ENCODE data around the gene LCN1.

- TF ChIP-seq, protein P1, sequence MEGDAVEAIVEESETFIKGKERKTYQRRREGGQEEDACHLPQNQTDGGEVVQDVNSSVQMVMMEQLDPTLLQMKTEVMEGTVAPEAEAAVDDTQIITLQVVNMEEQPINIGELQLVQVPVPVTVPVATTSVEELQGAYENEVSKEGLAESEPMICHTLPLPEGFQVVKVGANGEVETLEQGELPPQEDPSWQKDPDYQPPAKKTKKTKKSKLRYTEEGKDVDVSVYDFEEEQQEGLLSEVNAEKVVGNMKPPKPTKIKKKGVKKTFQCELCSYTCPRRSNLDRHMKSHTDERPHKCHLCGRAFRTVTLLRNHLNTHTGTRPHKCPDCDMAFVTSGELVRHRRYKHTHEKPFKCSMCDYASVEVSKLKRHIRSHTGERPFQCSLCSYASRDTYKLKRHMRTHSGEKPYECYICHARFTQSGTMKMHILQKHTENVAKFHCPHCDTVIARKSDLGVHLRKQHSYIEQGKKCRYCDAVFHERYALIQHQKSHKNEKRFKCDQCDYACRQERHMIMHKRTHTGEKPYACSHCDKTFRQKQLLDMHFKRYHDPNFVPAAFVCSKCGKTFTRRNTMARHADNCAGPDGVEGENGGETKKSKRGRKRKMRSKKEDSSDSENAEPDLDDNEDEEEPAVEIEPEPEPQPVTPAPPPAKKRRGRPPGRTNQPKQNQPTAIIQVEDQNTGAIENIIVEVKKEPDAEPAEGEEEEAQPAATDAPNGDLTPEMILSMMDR (conservative IDR thresholded peaks at IDR 0.05; ENCODE audit: low read depth, low read length) = no peak
- TF ChIP-seq EZH2phosphoT487 (IDR thresholded peaks at IDR 0.05; ENCODE audit: borderline replicate concordance, low read length) = no peak
- no peak for TF ChIP-seq EZH2 (IDR thresholded peaks at IDR 0.05; ENCODE audit: low read length, unreplicated experiment)
Measured at GRCh38 chr9:135544981-135545635, 23.9 kb downstream of the LCN1 start.

Measured in PC-3 (cell line).